GM18499 (cell line): ENCODE measurements around the gene KCNJ18.
"Not testable (repeated sequence)": the region's sequence is repeated elsewhere in the genome, so short reads cannot be mapped to it uniquely, and the experiment has no call there.

ENCODE experiments used
- ATAC-seq: cut with Tn5 transposase; IDR thresholded peaks from one replicate; pipeline ENCODE4 v1.9.1; 2021; ENCODE audit warnings: moderate number of reproducible peaks; ENCODE audit not compliant: insufficient read depth, unreplicated experiment

KCNJ18 gene

GRCh38 chr17:21719511-21720226 lies 27.3 kb downstream of the KCNJ18 start:
- not testable (repeated sequence) for ATAC-seq

GRCh38 chr17:21720566-21720965 lies 28.2 kb downstream of the KCNJ18 start:
- ATAC-seq = not testable (repeated sequence)

- not testable (repeated sequence) for ATAC-seq
These were observed 29.9 kb downstream of the KCNJ18 start for GRCh38 chr17:21722268-21722667.

- ATAC-seq = not testable (repeated sequence)
These were observed 32.1 kb downstream of the KCNJ18 start for GRCh38 chr17:21724216-21725006.

GRCh38 chr17:21731076-21731475 lies 38.8 kb downstream of the KCNJ18 start:
- not testable (repeated sequence) for ATAC-seq

GRCh38 chr17:21733931-21734330 lies 41.6 kb downstream of the KCNJ18 start:
- not testable (repeated sequence) for ATAC-seq

- not testable (repeated sequence) for ATAC-seq
These were observed 43.5 kb downstream of the KCNJ18 start for GRCh38 chr17:21735814-21736213.

GRCh38 chr17:21737015-21737580 lies 44.8 kb downstream of the KCNJ18 start:
- not testable (repeated sequence) for ATAC-seq

GRCh38 chr17:21738241-21738640 lies 45.9 kb downstream of the KCNJ18 start:
- ATAC-seq = not testable (repeated sequence)

GRCh38 chr17:21738877-21739474 lies 46.7 kb downstream of the KCNJ18 start:
- not testable (repeated sequence) for ATAC-seq

GRCh38 chr17:21739485-21739884 lies 47.2 kb downstream of the KCNJ18 start:
- not testable (repeated sequence) for ATAC-seq

- ATAC-seq = not testable (repeated sequence)
These were observed 48.5 kb downstream of the KCNJ18 start for GRCh38 chr17:21740836-21741235.

- not testable (repeated sequence) for ATAC-seq
These were observed 49.2 kb downstream of the KCNJ18 start for GRCh38 chr17:21741520-21741919.

GRCh38 chr17:21742326-21742725 lies 50.0 kb downstream of the KCNJ18 start:
- no peak for ATAC-seq

GRCh38 chr17:21744151-21744550 lies 51.8 kb downstream of the KCNJ18 start:
- ATAC-seq = not testable (repeated sequence)

- ATAC-seq = not testable (repeated sequence)
These were observed 52.3 kb downstream of the KCNJ18 start for GRCh38 chr17:21744621-21745020.

GRCh38 chr17:21745385-21746054 lies 53.2 kb downstream of the KCNJ18 start:
- not testable (repeated sequence) for ATAC-seq

GRCh38 chr17:21746415-21746814 lies 54.1 kb downstream of the KCNJ18 start:
- not testable (repeated sequence) for ATAC-seq

GRCh38 chr17:21747195-21747915 lies 55.0 kb downstream of the KCNJ18 start:
- ATAC-seq = not testable (repeated sequence)
